Activated CD4-positive, CD25-positive, alpha-beta regulatory T cell (primary cell): ENCODE data around the gene STK16.

ENCODE experiments used
- DNase-seq, 4 experiments: peaks; one replicate each; lab custom pipeline; 2025; lab: John Stamatoyannopoulos, UW

The STK16 gene

GRCh38 chr2:219214141-219214540 lies 31.1 kb upstream of the STK16 start:
- no peak for DNase-seq

- DNase-seq, result no peak
Observed at GRCh38 chr2:219214786-219215185, 30.5 kb upstream of the STK16 start.

GRCh38 chr2:219215871-219216534 lies 29.3 kb upstream of the STK16 start:
- no peak for DNase-seq

GRCh38 chr2:219216535-219216915 lies 28.8 kb upstream of the STK16 start:
- no peak for DNase-seq

GRCh38 chr2:219218217-219218731 lies 27.0 kb upstream of the STK16 start:
- no peak for DNase-seq

GRCh38 chr2:219218732-219219701 lies 26.3 kb upstream of the STK16 start, which contains the start of gene ABCB6:
Gene ABCB6 (minus strand): TSS chr2:219218958. CDS start chr2:219218673, 285 bp downstream.
- DNase-seq, result peak; percentile 50 to 72 (median 66)

GRCh38 chr2:219219784-219220532 lies 25.3 kb upstream of the STK16 start:
- no peak for DNase-seq

- DNase-seq, result no peak
Observed at GRCh38 chr2:219220652-219221402, 24.5 kb upstream of the STK16 start.

GRCh38 chr2:219221957-219222518 lies 23.2 kb upstream of the STK16 start:
- no peak for DNase-seq

GRCh38 chr2:219223831-219224610 lies 21.3 kb upstream of the STK16 start:
- DNase-seq, result no peak

GRCh38 chr2:219225350-219225749 lies 19.9 kb upstream of the STK16 start:
- no peak for DNase-seq

- no peak for DNase-seq
Observed at GRCh38 chr2:219228041-219228910, 17.0 kb upstream of the STK16 start.

- DNase-seq, result no peak
Observed at GRCh38 chr2:219228911-219229304, 16.4 kb upstream of the STK16 start.

- DNase-seq, result peak; percentile 90 to 96 (median 94)
Observed at GRCh38 chr2:219229305-219230058, 15.8 kb upstream of the STK16 start, which contains the start of the genes ANKZF1 and ATG9A. Gene ANKZF1 (plus strand): TSS chr2:219229806. CDS start chr2:219230258, 452 bp downstream. Gene ATG9A (minus strand): TSS chr2:219229636. CDS start chr2:219228024, 1,612 bp downstream.

GRCh38 chr2:219230059-219230540 lies 15.2 kb upstream of the STK16 start:
- DNase-seq, result no peak

GRCh38 chr2:219234331-219234730 lies 10.9 kb upstream of the STK16 start:
- DNase-seq, result no peak

GRCh38 chr2:219243291-219243761 lies 2.0 kb upstream of the STK16 start:
- DNase-seq, result no peak

- no peak for DNase-seq
Observed at GRCh38 chr2:219244789-219245147, 511 bp upstream of the STK16 start.
